Measurements from ENCODE around the gene HIVEP3.

The HIVEP3 gene

GRCh38 chr1:41516168-41517061 lies 402.3 kb downstream of the HIVEP3 start:
- H3K4me2 ChIP-seq (ENCODE audit: low read length), result peak overlapping the region; percentile 48
- no peaks in the 10 kb centered on the region for H3K79me2 ChIP-seq (ENCODE audit: insufficient read depth, low read length)
- H3K4me3 ChIP-seq (ENCODE audit: low read depth, low read length, poor library complexity, severe bottlenecking), result peak overlapping the region; percentile 41
- H3K27me3 ChIP-seq (ENCODE audit: insufficient read depth, low read length), result no peaks in the 10 kb centered on the region
- peak overlapping the region; percentile 45 for H3K9ac ChIP-seq (ENCODE audit: low read length)
- H4K20me1 ChIP-seq (ENCODE audit: insufficient read depth, low read length), result no peaks in the 10 kb centered on the region
- no peaks in the 10 kb centered on the region for H3F3A ChIP-seq (ENCODE audit: insufficient read depth, low read length)
- no peaks in the 10 kb centered on the region for H3K9me3 ChIP-seq (ENCODE audit: low read length)
- H3K36me3 ChIP-seq (ENCODE audit: insufficient read depth, low read length), result no peaks in the 10 kb centered on the region
- no peak overlapping the region for H2AFZ ChIP-seq (ENCODE audit: low read length)
- peaks cover 38% of the 10 kb centered on the region for H3K4me1 ChIP-seq (ENCODE audit: insufficient read depth, low read length, severe bottlenecking)
- no peaks in the 10 kb centered on the region for H3K9me2 ChIP-seq (ENCODE audit: low read depth, low read length)
- H3K27ac ChIP-seq (ENCODE audit: low read depth, low read length, poor library complexity, severe bottlenecking), result peak overlapping the region; percentile 88
- TF ChIP-seq CTCF (IDR thresholded peaks at IDR 0.05; ENCODE audit: low read length), result peak; percentile 82
- TF ChIP-seq EZH2 (IDR thresholded peaks at IDR 0.05; ENCODE audit: borderline replicate concordance, low read length), result no peak

GRCh38 chr1:41515778-41516167 lies 402.9 kb downstream of the HIVEP3 start:
- no peaks in the 10 kb centered on the region for H3K36me3 ChIP-seq (ENCODE audit: insufficient read depth, low read length)
- H3K9me3 ChIP-seq (ENCODE audit: low read length), result no peaks in the 10 kb centered on the region
- H3K27me3 ChIP-seq (ENCODE audit: insufficient read depth, low read length), result no peaks in the 10 kb centered on the region
- H3K27ac ChIP-seq (ENCODE audit: low read depth, low read length, poor library complexity, severe bottlenecking), result no peak overlapping the region
- H3K4me1 ChIP-seq (ENCODE audit: insufficient read depth, low read length, severe bottlenecking), result peaks cover 38% of the 10 kb centered on the region
- no peak overlapping the region for H2AFZ ChIP-seq (ENCODE audit: low read length)
- no peaks in the 10 kb centered on the region for H4K20me1 ChIP-seq (ENCODE audit: insufficient read depth, low read length)
- no peaks in the 10 kb centered on the region for H3K9me2 ChIP-seq (ENCODE audit: low read depth, low read length)
- H3K4me2 ChIP-seq (ENCODE audit: low read length), result no peak overlapping the region
- no peak for TF ChIP-seq EZH2 (IDR thresholded peaks at IDR 0.05; ENCODE audit: borderline replicate concordance, low read length)
- no peak for TF ChIP-seq CTCF (IDR thresholded peaks at IDR 0.05; ENCODE audit: low read length)
- no peaks in the 10 kb centered on the region for H3F3A ChIP-seq (ENCODE audit: insufficient read depth, low read length)
- no peaks in the 10 kb centered on the region for H3K79me2 ChIP-seq (ENCODE audit: insufficient read depth, low read length)
- no peak overlapping the region for H3K4me3 ChIP-seq (ENCODE audit: low read depth, low read length, poor library complexity, severe bottlenecking)
- no peak overlapping the region for H3K9ac ChIP-seq (ENCODE audit: low read length)

GRCh38 chr1:41515131-41515678 lies 403.5 kb downstream of the HIVEP3 start:
- no peaks in the 10 kb centered on the region for H3K9me3 ChIP-seq (ENCODE audit: low read length)
- H3K27ac ChIP-seq (ENCODE audit: low read depth, low read length, poor library complexity, severe bottlenecking), result no peak overlapping the region
- no peak for TF ChIP-seq CTCF (IDR thresholded peaks at IDR 0.05; ENCODE audit: low read length)
- TF ChIP-seq EZH2 (IDR thresholded peaks at IDR 0.05; ENCODE audit: borderline replicate concordance, low read length), result no peak
- no peaks in the 10 kb centered on the region for H3K36me3 ChIP-seq (ENCODE audit: insufficient read depth, low read length)
- peaks cover 38% of the 10 kb centered on the region for H3K4me1 ChIP-seq (ENCODE audit: insufficient read depth, low read length, severe bottlenecking)
- H3K4me2 ChIP-seq (ENCODE audit: low read length), result no peak overlapping the region
- no peak overlapping the region for H2AFZ ChIP-seq (ENCODE audit: low read length)
- no peaks in the 10 kb centered on the region for H3K27me3 ChIP-seq (ENCODE audit: insufficient read depth, low read length)
- H4K20me1 ChIP-seq (ENCODE audit: insufficient read depth, low read length), result no peaks in the 10 kb centered on the region
- no peaks in the 10 kb centered on the region for H3K79me2 ChIP-seq (ENCODE audit: insufficient read depth, low read length)
- no peak overlapping the region for H3K9ac ChIP-seq (ENCODE audit: low read length)
- H3K4me3 ChIP-seq (ENCODE audit: low read depth, low read length, poor library complexity, severe bottlenecking), result no peak overlapping the region
- no peaks in the 10 kb centered on the region for H3K9me2 ChIP-seq (ENCODE audit: low read depth, low read length)
- no peaks in the 10 kb centered on the region for H3F3A ChIP-seq (ENCODE audit: insufficient read depth, low read length)

All from OCI-LY1 (cell line).